ENCODE data around the gene ZFYVE28. TPM values are rescaled to one million over a fixed set of nuclear protein-coding genes. Genes with fewer than 3 reads are reported as not detected.
A peak's percentile ranks its signal among the peaks of the same experiment; 100 is the strongest.

The ZFYVE28 gene
- total and polyA plus RNA-seq, 8 donors, result 2.2 to 12.4 (median 3.9) TPM

- Histone ChIP-seq H3K27ac (no peak overlapping the region), H3K27me3 (no peaks in the 10 kb centered on the region), H3K4me3 (no peak overlapping the region), H3K9me3 (no peaks in the 10 kb centered on the region), H3K4me1 (no peaks in the 10 kb centered on the region), H3K36me3 (peaks cover 0 to 12% of the 10 kb centered on the region in 2 donors)
- DNase-seq (peak in 1 of 4 donors; percentile 45), ATAC-seq (peak; percentile 29)
- no peak for TF ChIP-seq CTCF (IDR thresholded peaks at IDR 0.05)
- intact Hi-C loops (cut with DNase I), result no loop called here
These were observed 78.8 kb downstream of the ZFYVE28 start for GRCh38 chr4:2339458-2340271.

DNA sequence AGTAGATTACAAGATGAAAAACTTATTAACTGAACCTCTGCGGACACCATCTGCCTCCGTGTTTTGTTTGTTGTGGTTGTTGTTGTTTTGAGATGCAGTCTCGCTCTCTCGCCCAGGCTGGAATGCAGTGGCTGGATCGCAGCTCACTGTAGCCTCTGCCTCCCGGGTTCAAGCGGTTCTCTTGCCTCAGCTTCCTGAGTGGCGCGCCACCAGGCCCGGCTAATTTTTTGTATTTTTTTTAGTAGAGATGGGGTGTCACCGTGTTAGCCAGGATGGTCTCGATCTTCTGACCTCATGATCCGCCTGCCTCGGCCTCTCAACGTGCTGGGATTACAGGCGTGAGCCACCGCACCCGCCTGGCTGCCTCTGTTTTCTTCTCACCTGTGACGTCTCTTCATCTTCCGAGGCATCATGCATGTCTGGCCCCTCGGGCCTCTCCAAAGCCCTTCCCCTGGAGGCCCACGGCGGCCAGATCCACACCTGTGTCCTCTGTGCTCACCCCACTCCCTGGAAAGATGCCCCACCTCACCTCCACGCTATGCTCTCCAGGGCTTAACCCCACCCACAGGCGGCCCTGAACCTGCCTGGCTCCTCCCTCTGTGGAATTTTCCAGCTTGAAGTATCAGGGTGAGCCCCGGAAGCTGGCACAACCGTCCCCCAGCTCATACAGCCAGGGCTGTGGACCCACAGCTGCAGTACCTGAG, 79.5 kb downstream of the ZFYVE28 start:
- Histone ChIP-seq H3K36me3 (peaks cover 0 to 12% of the 10 kb centered on the region in 2 donors), H3K4me1 (no peaks in the 10 kb centered on the region), H3K27ac (no peak overlapping the region), H3K27me3 (no peaks in the 10 kb centered on the region), H3K4me3 (no peak overlapping the region), H3K9me3 (no peaks in the 10 kb centered on the region)
- no peak for TF ChIP-seq CTCF (IDR thresholded peaks at IDR 0.05)
- peak in 2 of 4 donors; percentile 7 to 68 for DNase-seq
- intact Hi-C loops (cut with DNase I), result no loop called here
- ATAC-seq, result peak; percentile 71

DNA sequence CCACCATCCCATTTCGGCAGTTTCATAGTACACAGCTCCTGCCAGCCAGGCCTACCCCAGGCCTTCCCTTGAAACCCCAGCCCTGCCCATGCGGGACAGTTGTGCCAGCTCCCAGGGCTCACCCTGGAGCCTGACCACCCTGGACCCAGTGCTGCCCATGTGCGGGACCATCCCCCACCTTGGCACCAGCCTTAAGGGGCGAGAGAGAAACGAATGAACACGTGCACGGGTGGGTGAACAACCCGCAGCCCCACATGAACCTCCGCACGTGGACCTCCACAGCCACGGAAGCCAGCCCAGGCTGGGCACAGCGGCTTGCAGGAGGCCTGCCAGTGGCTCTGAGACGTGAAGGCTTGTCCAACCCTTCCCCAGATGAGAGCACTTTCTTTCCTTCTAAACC, 80.5 kb downstream of the ZFYVE28 start:
- DNase-seq (peak in 1 of 4 donors; percentile 65), ATAC-seq (no peak)
- no peak overlapping the region for H3K4me3 ChIP-seq

GRCh38 chr4:2337131-2337723, 81.2 kb downstream of the ZFYVE28 start:
- Histone ChIP-seq H3K36me3 (peaks cover 0 to 12% of the 10 kb centered on the region in 2 donors), H3K4me1 (no peaks in the 10 kb centered on the region), H3K9me3 (no peaks in the 10 kb centered on the region), H3K27ac (no peak overlapping the region), H3K27me3 (no peaks in the 10 kb centered on the region), H3K4me3 (no peak overlapping the region)
- ATAC-seq, result no peak
- TF ChIP-seq CTCF (IDR thresholded peaks at IDR 0.05), result no peak
- DNase-seq, result peak in 1 of 4 donors; percentile 51
- intact Hi-C loops (cut with DNase I), result no loop called here

More for the DNA sequence above, 80.5 kb downstream of the ZFYVE28 start:
- no peaks in the 10 kb centered on the region for H3K4me1 ChIP-seq
- intact Hi-C loops (cut with DNase I), result no loop called here
- no peaks in the 10 kb centered on the region for H3K27me3 ChIP-seq
- peaks cover 0 to 12% of the 10 kb centered on the region in 2 donors for H3K36me3 ChIP-seq
- no peaks in the 10 kb centered on the region for H3K9me3 ChIP-seq
- TF ChIP-seq CTCF (IDR thresholded peaks at IDR 0.05), result no peak
- H3K27ac ChIP-seq, result no peak overlapping the region

- intact Hi-C loops (cut with DNase I), result no loop called here
- Histone ChIP-seq H3K27ac (no peak overlapping the region), H3K27me3 (no peaks in the 10 kb centered on the region), H3K9me3 (no peaks in the 10 kb centered on the region), H3K4me1 (no peaks in the 10 kb centered on the region), H3K36me3 (peaks cover 0 to 12% of the 10 kb centered on the region in 2 donors), H3K4me3 (no peak overlapping the region)
- ATAC-seq (no peak), DNase-seq (no peak)
- TF ChIP-seq CTCF (IDR thresholded peaks at IDR 0.05), result no peak
These were observed 81.8 kb downstream of the ZFYVE28 start for GRCh38 chr4:2336659-2337058.
